HG02623 (cell line): ENCODE data around the gene ACSL1.
A peak's percentile ranks its signal among the peaks of the same experiment; 100 is the strongest.

Experiments used
- ATAC-seq: cut with Tn5 transposase; IDR thresholded peaks from one replicate; pipeline ENCODE4 v1.9.1; 2021; ENCODE audit warnings: moderate library complexity; ENCODE audit not compliant: unreplicated experiment

Gene ACSL1

DNA sequence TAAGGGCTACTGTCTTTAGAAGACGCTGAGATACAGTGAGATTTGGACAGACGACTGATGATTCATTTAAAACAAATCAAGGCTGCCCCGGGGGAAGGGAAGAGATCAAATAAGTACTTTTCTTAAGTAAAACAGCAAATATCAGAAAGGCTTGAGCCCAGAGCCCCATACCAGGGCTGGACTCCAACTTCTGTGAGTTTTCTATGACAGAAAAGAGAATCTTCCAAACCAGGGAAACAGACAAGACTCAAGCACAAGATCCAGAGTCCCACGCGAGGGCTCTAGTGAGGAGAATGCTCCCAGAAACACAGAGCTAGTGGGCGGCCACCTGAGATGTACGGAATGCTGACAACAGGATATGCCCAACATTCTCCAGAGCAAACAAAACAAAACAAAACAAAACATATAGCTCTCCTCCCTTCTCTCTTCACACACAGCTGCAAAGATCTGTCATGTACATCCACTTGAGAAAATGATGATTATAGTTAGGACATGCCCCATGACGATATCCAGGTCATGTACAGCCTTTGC, 13.1 kb downstream of the ACSL1 start:
- no peak for ATAC-seq

DNA sequence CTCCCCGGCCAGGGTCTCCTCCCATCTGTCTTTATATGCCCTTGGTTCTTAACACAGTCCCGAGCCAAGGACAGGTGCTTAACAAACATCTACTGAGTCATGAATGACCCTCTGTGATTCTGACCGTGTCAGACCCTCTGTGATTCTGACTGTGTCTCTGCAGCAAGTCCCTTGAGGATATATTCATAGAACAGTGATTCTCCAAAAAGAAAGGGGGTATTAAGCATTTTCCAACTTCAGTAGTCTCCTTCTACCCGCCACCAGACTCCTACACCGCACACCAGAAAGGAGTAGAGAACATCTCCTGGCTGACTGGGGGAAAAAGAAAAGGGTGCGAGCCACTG, 13.6 kb downstream of the ACSL1 start:
- ATAC-seq = no peak

DNA sequence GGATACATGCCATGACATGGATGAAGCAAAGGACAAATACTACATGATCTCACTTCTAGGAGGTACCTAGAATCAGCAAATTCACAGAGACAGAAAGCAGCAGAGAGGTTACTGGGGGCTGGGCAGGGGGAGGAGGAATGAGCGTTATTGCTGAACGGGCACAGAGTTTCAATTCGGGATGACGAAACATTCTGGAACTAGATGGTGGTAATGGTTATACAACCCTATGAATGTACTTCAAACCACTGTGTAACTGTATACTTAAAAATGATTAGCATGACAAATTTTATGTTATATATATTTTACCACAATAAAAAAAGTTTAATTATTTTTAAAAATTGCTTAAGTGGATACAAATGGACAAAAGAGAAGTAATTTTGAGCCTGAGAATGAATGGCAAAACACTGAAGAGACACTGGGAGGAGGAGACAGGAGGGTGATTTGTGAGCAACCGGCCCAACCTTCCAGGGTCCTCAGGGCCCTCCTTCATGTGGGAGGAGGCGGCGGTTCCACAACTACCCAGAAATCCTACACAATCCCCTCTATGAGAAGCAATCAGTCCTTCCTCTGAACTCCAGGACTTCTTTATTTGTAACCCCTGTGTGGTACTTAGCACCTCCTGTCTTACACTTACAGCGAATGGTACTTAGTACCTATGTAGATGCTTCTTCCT, 14.1 kb downstream of the ACSL1 start:
- no peak for ATAC-seq

DNA sequence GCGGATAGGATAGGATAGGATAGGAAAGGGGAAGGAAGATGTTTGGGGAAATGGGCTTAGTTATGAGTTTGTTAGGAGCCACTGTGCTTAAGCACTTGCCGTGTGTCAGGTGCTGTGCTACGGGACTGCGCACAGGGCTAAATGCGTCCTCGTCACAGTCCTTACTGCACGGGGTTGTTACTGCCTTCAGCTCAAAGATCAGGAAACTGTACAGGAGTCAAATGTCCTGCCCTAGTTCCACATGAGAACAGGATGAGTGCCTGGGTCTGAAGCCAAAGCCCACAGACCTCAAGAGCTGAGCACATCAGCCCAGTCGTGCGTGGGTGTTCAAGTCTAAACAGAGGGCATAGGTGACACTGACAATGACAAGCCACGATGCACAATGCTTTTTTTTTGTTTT, 15.0 kb downstream of the ACSL1 start:
- ATAC-seq = no peak

DNA sequence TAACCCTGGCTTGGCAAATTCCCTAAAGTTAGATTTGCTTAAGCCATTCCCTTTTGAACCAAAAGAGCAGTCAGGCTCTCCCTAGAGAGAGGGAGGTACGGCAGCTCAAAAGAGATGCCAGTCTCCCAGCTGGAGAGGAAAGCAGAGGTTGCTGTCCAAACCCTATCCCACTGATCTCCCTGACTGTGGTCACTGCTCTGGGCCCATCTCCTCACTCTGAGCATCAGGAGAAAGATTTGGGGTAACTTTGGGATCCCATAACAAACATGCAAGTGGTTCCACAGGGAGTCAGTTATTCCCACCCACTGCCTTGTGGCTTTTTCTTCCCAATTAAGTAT, 17.1 kb downstream of the ACSL1 start:
- no peak for ATAC-seq

DNA sequence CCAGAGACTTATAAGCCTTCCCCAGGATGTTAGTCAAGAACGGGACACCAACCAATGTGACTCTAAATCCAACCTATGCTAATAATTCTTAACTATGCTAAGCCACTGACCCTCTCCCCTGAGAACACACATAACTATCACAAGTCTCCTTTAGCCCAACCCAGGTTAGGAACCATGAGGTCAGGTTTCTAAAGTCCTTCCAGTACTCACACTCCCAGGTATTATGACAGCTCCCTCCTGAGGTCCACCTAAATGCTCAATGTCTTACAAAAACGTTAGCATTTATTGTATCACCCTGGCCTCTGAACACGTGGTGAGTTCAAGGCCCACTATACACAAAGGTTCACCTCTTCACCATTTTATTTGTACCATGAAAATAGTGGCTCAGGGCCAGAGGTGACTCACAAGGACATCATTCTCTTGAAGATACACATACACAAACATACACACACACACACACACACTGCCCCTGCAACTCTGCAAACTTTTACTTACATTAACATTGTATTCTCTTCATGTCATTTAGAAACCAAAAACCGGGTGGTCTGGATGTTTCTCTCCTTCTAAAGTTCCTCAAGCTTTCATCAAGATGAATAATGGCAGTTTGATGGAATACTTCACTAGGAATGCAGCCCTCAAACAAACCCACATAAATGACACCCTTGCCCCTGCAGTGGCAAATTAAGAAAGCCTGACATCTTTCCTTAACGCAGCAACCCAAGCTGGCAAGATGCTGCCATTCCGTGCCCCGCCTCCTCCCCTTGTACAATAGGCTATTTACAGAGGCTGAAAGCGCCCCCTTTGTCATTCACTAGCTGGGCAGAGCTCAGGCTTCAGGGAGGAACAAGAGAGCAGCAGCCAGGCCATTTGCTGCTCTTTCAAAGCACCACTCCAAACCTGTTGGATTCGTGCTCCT, 17.7 kb downstream of the ACSL1 start:
- no peak for ATAC-seq

DNA sequence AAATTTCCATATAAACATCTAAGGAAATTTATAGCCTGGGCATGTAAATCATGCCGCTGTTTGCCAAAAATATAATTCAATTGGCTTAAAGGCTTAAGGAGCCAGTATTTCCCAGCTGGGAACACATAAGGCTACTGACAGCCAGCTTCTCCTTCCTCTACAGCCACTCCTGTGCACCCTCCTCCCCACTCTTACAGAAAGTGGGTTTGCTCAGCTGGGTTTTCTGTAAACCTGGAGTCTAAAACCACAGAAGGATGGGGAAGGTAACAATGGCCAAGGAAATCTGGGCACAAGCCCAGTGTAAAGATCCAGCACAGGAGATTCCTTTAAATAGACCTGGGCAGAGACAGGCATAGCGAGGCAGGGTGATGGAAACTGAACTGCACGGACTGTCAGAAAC, 18.5 kb downstream of the ACSL1 start:
- ATAC-seq = no peak

DNA sequence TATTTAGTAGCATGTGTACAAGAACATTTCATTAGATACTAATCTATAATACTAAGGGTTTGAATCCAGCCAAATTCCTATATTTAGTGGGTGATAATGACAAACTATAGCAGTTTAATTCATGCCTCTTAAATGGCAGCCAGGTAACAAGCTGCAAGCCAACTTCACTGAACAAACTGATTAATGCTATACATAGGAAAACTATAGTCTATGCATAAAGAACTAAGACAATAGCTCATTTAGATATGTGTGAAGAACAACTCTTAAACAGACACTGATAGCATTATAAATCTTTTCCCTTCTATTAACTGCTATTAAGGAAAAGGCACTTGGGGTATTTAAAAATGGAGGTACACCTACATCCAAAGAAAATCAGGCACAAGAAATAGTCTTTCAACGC, 19.1 kb downstream of the ACSL1 start:
- ATAC-seq = no peak

DNA sequence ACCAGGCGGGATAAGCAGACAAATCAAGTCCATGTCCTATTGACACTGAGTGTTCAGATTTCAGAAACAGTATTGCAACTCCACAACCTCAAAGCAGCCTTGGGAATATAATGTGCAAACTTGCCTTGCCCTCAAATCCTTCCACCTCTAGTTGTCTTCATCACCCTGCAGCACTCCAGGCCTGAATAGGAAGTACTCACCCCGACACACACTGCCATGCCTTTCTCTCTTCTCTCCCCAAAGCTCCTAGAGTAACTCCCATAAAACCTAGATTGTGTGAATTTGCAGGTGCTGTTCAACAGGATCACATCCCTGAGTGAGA, 19.6 kb downstream of the ACSL1 start:
- ATAC-seq = no peak

DNA sequence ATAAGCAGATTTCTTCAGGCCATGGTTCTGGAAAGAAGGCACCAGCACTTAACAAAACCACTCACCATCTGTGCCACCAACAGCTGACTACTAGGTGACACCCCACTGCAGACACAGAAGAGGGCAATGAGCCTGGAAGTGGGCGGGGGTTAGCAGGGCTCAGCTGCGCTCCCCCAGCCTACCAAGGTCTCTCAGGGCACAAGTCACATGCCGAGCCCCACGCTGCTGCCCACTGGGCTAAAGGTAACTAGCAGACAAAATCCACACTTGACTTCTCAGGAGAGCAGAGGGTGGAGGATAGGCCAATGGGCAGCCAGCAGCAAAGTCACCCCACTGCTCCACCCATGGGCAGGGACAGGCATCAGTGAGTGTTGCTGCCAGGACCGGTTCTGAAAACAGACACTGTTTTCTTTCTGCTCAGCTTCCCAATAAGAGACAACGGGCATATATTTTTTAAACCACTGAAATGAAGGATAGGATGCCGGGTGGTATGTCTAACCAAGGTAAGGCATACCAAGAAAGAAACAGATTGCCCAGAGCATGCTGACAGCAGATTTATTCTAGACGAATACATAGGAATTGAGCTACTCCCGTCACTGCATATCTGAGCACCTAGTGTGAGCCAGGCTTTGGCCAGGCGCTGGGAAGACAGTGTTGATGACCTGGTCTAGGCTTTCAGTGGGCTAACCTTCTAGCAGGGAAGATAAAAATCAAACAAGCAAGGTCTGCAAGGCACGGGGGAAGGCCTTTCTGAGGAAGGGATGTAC, 20.1 kb downstream of the ACSL1 start:
- ATAC-seq = peak; percentile 48

DNA sequence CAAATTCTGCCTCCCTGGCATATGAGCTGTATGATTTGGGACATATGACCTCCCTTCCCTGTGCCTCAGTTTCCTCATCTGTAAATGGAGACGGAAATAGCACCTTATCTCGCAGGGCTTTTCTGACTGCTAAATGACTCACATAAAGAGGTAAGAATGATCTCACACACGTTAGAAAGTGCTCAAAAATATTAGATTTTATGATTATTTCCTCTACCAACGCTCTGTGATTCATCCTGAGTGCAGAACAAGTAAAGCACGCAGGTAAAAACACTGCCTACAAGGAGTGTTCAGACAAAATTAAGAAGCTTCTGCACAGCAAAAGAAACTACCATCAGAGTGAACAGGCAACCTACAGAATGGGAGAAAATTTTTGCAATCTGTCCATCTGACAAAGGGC, 21.1 kb downstream of the ACSL1 start:
- no peak for ATAC-seq

DNA sequence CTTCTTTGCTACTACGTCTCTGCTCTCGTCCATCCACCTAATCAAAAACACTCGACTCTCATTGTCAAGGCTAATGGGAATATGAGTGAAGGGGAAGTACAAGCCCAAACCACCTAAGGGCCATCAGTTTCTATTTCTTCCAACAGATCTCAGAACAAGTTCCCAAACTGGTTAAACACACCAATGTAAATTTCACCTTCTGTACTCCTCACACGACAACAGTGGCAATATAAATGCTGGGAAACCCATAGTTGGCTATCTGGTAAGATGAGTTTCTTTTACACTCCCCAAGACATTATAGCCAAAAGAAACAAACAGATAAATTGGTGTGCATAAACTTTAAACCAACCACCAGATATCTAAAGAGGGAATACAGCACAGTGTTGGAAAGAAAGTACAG, 21.9 kb downstream of the ACSL1 start:
- ATAC-seq = no peak

DNA sequence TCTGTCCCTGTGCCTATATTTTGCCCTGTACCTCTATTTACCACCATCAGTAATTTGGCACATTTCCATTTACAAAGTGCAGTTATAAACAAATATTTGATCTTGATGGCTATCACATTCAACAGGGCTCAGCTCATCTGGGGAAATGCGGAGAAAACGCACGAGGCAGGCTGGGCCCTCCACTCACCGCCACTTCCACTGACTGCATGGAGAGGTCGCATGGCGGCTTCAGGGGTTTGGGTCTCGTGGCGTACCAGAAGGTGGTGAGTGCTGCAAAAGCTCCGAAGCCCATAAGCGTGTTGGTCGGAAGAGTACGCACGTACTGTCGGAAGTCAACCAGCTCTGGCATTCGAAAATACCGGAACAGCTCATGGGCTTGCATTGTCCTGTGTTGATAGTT, 22.6 kb downstream of the ACSL1 start:
- no peak for ATAC-seq

DNA sequence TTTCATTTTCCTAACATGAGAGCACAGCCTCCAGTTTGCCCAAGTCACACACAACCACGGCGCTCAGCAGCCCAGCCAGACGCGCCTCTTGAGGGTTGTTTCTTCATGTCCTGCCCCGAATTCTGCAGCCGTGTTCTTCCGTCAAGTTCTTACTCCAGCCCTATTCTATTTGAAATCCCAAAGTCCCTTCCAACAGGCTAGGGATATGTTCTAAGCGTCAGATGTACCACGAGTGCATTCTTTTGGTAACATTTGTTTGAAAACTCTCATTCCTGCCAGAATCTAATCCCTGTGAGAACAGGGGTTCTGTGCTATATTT, 23.1 kb downstream of the ACSL1 start:
- ATAC-seq = no peak

DNA sequence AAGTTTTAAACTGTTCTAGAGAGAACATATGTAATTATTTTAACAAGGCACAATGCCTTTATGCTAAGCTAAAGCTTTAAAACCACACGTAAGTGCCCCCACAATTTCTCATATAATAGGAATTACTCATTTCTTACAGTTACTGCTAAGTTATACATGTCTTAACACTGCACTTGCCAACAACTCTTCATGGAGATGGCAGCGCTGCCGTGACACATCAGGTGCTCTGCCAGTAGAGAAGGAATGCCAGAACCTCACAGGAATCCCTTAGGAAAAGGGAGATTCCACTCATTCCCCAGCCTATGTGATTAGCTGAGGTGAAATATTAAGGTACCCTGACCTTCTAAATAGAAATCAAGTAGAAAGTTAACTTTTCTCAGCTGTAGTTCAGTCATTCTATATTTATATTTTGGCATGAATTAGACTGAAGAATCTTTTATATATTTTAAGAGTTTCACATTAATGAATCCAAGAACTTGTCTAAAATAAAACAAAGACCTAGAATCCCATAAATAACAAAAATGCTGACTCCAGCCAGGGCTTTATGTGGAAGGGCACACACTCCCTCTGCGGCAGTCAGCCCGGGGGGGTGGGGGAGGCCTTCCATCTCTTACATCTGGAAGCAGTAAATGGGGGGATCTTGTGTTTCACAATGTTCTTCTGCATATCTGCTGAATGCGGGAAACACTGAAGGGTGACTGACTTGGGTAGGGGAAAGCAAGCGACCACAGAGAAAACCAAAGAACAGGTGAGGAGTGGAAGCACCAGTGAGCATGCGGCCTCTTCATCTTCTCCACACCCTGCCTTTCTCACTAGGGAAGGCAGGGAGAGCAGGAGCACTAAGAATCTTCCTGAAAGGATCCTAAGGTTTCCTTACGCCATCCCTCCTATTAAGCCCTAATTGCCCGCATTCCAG, 23.7 kb downstream of the ACSL1 start:
- ATAC-seq = no peak

DNA sequence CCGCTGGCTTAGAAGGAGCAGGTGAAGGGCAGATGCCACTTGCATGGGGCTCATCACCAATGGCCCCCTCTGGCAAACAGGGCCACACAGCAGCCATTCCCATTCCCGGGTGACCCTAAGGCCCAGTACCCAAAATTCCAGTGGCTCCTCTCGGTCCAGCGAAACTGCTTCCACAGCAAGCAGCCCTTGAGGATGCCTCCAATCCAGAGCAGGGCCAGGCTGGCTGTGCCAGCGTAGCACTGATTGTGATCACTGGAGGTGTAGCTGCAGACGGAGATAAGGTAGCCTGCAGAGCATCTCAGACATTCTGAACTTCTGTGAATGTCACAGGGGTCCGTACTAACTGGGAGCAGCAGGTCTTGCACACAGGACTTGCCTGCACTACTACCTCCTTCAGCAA, 27.3 kb downstream of the ACSL1 start:
- no peak for ATAC-seq

DNA sequence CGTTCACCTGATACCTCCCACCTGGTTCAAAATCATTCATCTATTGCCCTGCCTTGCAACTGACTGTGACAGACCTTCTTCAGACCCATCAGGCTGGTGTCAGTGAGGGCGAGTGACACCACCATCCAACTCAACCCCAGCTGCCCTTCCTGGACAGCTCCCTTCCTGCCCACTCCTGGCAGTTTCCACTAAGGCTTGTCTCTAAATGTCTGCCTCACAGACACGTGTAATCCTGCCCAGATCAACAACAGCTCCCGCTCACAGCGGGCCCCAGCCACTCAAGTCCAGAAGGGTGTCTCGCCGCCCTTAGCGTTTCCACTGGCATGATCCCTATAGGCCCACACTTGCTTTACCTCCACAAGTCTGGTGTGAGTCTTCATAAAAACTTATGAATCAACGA, 28.9 kb downstream of the ACSL1 start:
- no peak for ATAC-seq

DNA sequence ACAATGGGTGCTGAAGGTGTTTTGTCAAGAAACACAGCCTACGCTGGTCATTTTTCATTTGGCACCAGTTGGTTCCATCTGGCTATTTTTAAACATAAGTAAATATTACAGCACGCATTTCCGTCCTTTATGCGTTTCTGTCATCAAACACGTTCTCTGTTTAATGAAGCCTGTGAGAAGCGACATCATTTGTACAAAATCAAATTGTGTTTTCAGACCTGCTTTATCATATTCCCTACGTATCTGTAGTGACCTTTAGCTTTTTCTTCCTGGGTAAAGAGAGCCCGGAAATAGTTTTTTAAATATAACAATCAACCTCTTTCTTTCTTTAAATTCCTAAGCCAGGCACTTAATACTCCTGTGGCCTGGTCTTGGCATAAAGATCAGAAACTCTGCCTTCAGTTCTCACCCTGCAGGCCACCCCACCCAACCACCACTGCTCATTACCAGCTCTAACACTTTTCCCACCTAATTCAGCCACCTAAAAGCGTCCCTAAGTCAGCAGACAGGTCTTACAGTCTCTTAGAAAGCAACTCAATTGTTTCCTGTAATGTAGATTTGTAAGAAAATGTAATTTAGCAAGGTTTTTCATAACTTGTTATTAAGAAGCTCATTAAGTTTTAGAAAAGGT, 30.4 kb downstream of the ACSL1 start:
- ATAC-seq = no peak

DNA sequence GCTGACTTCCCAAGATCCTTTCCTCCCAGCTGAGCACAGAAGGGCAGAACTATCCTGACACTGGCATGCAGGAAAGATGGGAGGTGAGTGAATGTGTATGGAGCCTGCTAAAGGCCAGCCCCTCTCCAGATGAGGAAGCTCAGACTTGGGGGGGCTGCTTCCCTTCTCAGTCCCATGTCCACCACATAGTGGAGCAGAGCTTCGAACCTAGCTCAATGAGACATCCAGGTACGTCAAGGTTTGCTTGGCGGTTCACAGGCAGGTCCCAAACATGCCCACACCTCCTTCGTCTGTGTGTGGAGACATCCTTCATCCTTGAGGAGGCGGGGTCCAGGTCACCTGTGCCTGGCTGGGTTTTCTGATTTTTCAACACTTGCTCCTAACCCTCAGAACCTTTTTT, 31.3 kb downstream of the ACSL1 start:
- ATAC-seq = no peak

DNA sequence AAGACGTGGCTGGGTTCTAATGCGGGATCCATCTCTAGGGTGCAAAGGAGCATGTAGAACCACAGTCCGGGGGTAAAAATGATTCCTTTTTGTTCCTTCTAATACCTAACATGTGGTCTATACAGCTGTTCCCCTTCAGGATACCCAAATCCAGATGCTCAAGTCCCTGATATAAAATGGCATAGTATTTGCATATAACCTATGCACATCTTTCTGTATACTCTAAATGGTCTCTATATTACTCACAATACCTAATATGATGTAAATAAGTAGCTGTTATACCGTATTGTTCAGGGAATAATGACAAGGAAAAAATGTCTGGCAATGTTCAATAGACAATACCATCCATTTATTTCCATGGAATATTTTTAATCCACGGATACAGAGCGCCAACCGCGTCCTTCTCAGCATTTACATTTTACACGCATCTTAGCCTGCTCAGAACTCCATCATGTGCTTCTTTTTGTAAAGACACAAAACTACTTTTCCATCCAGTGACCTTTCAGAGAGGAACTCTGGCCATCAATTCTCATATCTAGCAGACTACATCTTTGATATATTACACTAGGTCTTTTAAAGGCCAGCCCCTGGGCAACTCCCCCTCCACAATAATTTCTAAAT, 31.9 kb downstream of the ACSL1 start:
- ATAC-seq = no peak
